Neural crest cell (in vitro differentiated cells): ENCODE results near the gene GLIS1. TPM values are rescaled to one million over a fixed set of nuclear protein-coding genes. Genes with fewer than 3 reads are reported as not detected.
A peak's percentile ranks its signal among the peaks of the same experiment; 100 is the strongest.

ENCODE experiments used
- DNase-seq: peaks from one replicate; pipeline ENCODE4 v3.0.0; 2021; ENCODE audit warnings: low read depth, mixed read lengths, low spot score
- H3K27ac Mint-ChIP-seq: one replicate; pipeline ENCODE4 v1.8.0; 2021; ENCODE audit warnings: mild to moderate bottlenecking, mixed read lengths; ENCODE audit not compliant: unreplicated experiment
- H3K27me3 Mint-ChIP-seq: 2 replicates; pipeline ENCODE4 v1.8.0; 2021; ENCODE audit warnings: low read depth, mild to moderate bottlenecking, mixed read lengths
- H3K36me3 Mint-ChIP-seq: 2 replicates; pipeline ENCODE4 v1.8.0; 2021; ENCODE audit warnings: low read depth, mild to moderate bottlenecking, mixed read lengths
- H3K4me1 Mint-ChIP-seq: 2 replicates; pipeline ENCODE4 v1.8.0; 2021; ENCODE audit warnings: mixed read lengths
- H3K4me3 Mint-ChIP-seq: one replicate; pipeline ENCODE4 v1.8.0; 2021; ENCODE audit warnings: mild to moderate bottlenecking, mixed read lengths
- H3K9me3 Mint-ChIP-seq: 2 replicates; pipeline ENCODE4 v1.8.0; 2021; ENCODE audit warnings: mixed read lengths
- total RNA-seq: library from RNA; stranded (reverse); gene quantifications from 2 replicates; pipeline ENCODE4 v1.2.1, GENCODE V29; 2021
- TF ChIP-seq, protein P1 (sequence below): fragments of 200-600 bp; sonication (generic); conservative IDR thresholded peaks from 2 replicates; pipeline ENCODE4 v1.5.0; 2021; ENCODE audit warnings: antibody characterized with exemption, mild to moderate bottlenecking

Gene GLIS1
- total RNA-seq, 1 donor from 2014 or later = not detected

DNA sequence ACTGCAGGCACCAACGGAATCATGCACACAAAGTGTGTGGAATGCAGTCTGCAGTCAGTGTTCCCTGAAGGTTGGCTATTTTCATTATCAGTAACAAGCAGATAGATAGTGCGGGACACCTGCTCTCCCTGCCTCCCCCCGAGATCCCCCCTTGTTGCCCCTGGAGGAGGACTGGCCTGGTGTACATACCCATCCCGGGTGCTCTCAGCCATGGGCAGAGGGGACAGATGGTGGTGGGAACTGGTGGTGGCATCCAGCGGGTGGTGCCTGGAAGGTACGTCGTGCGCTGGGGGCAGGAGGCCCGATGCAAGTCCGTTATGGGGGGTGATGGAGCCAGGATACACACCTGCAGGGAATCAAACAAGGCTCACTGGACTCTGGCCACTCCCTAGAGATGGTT, 224.5 kb downstream of the GLIS1 start:
- Mint-ChIP-seq H3K4me1 (peaks cover 15% of the 10 kb centered on the region), H3K27ac (no peak overlapping the region), H3K4me3 (no peak overlapping the region), H3K27me3 (no peaks in the 10 kb centered on the region), H3K9me3 (no peaks in the 10 kb centered on the region), H3K36me3 (no peaks in the 10 kb centered on the region)
- DNase-seq = no peak
- TF ChIP-seq, protein P1, sequence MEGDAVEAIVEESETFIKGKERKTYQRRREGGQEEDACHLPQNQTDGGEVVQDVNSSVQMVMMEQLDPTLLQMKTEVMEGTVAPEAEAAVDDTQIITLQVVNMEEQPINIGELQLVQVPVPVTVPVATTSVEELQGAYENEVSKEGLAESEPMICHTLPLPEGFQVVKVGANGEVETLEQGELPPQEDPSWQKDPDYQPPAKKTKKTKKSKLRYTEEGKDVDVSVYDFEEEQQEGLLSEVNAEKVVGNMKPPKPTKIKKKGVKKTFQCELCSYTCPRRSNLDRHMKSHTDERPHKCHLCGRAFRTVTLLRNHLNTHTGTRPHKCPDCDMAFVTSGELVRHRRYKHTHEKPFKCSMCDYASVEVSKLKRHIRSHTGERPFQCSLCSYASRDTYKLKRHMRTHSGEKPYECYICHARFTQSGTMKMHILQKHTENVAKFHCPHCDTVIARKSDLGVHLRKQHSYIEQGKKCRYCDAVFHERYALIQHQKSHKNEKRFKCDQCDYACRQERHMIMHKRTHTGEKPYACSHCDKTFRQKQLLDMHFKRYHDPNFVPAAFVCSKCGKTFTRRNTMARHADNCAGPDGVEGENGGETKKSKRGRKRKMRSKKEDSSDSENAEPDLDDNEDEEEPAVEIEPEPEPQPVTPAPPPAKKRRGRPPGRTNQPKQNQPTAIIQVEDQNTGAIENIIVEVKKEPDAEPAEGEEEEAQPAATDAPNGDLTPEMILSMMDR = no peak

DNA sequence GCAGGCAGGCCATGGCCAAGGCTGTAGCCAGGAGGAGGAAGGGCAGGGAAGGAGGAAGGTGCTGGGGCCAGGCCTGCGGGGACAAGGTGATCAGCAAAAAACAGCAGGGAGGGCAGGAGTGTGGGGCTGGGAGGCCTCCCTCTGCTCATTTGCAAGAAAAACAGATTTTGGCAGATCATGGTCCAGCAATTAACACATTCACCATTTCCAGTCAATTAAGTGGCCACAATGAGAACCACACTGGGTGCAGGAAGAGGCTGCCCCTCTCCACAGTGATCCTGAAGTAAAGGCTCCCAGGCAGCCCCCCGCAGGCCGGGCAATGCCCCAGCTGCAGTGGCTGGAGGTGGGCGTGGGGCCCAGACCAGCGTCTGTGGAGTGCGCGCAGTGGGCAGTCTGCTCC, 225.1 kb downstream of the GLIS1 start:
- H3K4me3 Mint-ChIP-seq = no peak overlapping the region
- H3K4me1 Mint-ChIP-seq = peaks cover 15% of the 10 kb centered on the region
- DNase-seq = no peak
- TF ChIP-seq, protein P1 = no peak
- H3K36me3 Mint-ChIP-seq = no peaks in the 10 kb centered on the region
- H3K27ac Mint-ChIP-seq = peak overlapping the region; percentile 22
- no peaks in the 10 kb centered on the region for H3K9me3 Mint-ChIP-seq
- H3K27me3 Mint-ChIP-seq = no peaks in the 10 kb centered on the region

DNA sequence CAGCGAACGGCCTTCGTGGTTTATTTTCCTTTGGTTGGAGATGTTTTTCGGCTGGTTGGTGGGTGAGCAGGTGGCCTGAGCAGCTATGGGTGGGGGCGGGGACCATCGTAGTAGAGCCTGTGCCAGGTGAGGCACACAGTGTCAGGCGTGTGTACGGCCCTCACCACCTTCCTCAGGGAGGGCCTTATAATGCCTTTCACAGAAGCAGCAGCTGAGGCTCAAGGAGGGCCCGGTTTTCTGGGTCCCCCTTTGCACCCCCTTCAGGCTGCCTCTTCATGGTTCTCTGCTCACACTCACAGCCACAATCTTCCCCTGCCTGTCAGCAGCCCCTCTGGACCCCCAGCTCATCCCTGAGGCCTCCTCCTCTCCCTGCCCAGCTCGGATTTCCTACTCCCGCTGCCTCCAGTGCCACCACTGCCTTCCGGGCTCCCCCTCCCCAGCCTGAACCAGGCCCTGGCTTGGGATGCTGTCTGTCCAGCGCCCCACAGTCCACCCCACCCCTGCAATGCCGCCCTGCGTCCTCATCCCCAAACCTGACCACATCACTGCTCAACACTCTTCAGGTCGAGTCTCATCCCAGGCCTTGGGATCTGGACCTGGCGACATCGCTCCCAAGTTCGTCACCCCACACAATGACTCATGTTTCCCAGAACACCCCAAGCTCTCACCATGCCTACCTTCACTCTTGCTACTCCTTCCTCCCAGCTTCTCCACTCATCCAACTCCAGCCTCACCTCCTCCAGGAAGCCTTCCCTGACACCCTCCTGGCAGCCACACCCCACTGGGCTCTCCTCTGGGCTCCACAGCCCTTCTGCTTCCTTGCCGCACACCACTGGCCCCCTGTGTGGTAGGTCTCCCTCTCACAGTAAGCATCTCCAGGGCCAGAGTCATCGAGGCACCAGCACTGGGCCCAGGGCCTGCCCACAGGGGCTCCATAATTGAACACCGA, 225.9 kb downstream of the GLIS1 start:
- no peaks in the 10 kb centered on the region for H3K27me3 Mint-ChIP-seq
- H3K4me1 Mint-ChIP-seq = peaks cover 15% of the 10 kb centered on the region
- no peak overlapping the region for H3K4me3 Mint-ChIP-seq
- no peaks in the 10 kb centered on the region for H3K36me3 Mint-ChIP-seq
- no peaks in the 10 kb centered on the region for H3K9me3 Mint-ChIP-seq
- no peak for DNase-seq
- peak overlapping the region; percentile 57 for H3K27ac Mint-ChIP-seq
- TF ChIP-seq, protein P1 = no peak

DNA sequence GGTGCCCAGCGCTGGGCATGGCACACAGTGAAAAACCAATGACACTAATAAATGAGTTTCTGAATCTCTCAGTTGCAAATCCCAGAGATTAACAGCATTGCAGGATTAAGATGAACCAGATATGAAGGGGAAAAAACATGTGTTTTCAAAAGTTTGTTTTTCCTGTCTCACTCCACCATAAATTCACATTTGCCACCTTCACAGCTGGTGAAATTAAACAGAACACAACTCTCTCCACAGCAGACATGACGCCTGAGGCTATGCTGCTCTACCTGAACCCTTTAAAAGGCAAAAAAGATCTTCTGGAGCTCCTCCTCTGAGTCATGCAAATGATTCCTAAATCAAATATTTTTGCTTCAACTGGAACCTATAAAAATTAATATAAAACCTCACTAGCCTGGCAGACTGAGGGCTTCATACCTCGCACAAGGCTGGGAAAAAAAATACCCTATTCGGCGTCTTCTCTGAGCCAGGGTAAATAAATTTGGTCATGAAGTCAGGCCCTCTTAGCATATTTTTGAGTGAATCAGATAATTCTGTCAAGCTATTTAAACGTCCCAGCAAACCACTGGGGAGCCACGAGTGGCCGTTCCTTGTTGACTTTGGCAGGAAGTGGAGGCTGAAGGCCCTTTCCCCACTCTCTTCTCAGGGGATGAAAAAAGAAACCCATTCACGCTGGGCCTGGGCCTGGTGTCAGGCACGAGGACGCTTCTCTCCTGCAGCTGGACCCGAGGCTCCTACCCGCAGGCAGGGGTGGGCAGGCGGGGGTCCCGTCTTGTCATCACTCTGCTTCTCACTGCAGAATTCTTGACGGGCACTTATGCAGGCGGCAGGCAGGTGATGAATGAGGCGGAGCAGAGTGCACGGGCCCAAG, 226.8 kb downstream of the GLIS1 start:
- Mint-ChIP-seq H3K27me3 (no peaks in the 10 kb centered on the region), H3K36me3 (no peaks in the 10 kb centered on the region), H3K4me1 (peaks cover 15% of the 10 kb centered on the region), H3K4me3 (no peak overlapping the region), H3K27ac (no peak overlapping the region), H3K9me3 (no peaks in the 10 kb centered on the region)
- DNase-seq = no peak
- TF ChIP-seq, protein P1 = no peak

DNA sequence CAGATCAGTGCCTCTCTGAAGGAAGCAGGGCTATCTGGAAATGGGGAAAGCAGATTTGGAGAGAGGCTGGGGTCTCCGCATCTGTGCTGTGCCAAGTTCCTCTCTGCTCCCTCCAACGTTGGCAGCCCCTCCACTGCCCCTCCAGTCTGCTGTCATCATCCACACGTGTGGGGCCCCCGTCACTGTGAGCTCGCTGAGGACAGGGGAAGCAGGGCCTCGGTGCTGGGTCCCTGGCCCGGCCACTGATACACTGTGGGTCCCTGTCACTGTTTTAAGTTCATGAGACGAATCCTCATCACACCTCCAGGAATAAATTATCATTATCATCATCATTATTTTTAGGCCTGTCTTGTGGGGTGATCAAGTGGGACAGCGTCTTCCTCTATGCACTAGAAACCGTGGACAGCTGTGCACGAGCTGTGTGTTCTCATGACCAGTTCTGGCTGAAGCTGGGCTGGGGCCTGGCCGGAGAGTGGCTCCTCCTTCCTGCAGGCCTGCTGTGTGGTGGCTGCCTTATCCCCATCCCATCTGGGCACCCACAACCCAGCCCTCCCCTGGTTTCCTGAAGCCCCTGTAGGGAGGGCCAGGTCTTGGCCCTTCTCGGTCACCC, 227.5 kb downstream of the GLIS1 start:
- H3K9me3 Mint-ChIP-seq = no peaks in the 10 kb centered on the region
- DNase-seq = no peak

More for the DNA sequence above, 227.5 kb downstream of the GLIS1 start:
- TF ChIP-seq, protein P1 = no peak
- Mint-ChIP-seq H3K4me3 (no peak overlapping the region), H3K36me3 (no peaks in the 10 kb centered on the region), H3K4me1 (peaks cover 15% of the 10 kb centered on the region), H3K27ac (no peak overlapping the region), H3K27me3 (no peaks in the 10 kb centered on the region)
